H9 (cell line): ENCODE results near the gene ADAMTS2. TPM values are rescaled to one million over a fixed set of nuclear protein-coding genes. Genes with fewer than 3 reads are reported as not detected.
"Not testable (repeated sequence)": the region's sequence is repeated elsewhere in the genome, so short reads cannot be mapped to it uniquely, and the experiment has no call there.

ENCODE experiments used
- DNase-seq: peaks from one replicate; pipeline ENCODE4 v3.0.0-alpha.2; 2017
- H2AFZ ChIP-seq: one replicate; pipeline ENCODE4 v1.6.1; 2013; ENCODE audit warnings: mild to moderate bottlenecking, low read length, control low read depth, moderate library complexity
- H2AK5ac ChIP-seq: 2 replicates; pipeline ENCODE4 v1.6.1; 2013; ENCODE audit warnings: low read length, control low read depth, mixed read lengths; ENCODE audit not compliant: insufficient read length
- H2BK120ac ChIP-seq: one replicate; pipeline ENCODE4 v1.6.1; 2013; ENCODE audit warnings: low read depth, mild to moderate bottlenecking, low read length, control low read depth, inconsistent platforms; ENCODE audit not compliant: poor library complexity, severe bottlenecking
- H2BK12ac ChIP-seq: 2 replicates; pipeline ENCODE4 v1.6.1; 2013; ENCODE audit warnings: low read length, control low read depth, mixed read lengths, low read depth; ENCODE audit not compliant: insufficient read length
- H2BK15ac ChIP-seq: 2 replicates; pipeline ENCODE4 v1.6.1; 2013; ENCODE audit warnings: low read depth, low read length, control low read depth
- H2BK20ac ChIP-seq: one replicate; pipeline ENCODE4 v1.6.1; 2013; ENCODE audit warnings: low read depth, mild to moderate bottlenecking, low read length, control low read depth, inconsistent platforms; ENCODE audit not compliant: poor library complexity, severe bottlenecking
- H2BK5ac ChIP-seq: 2 replicates; pipeline ENCODE4 v1.6.1; 2013; ENCODE audit warnings: low read length, control low read depth, mixed read lengths; ENCODE audit not compliant: insufficient read length
- H3K14ac ChIP-seq: 2 replicates; pipeline ENCODE4 v1.6.1; 2013; ENCODE audit warnings: low read length, control low read depth; ENCODE audit not compliant: insufficient read depth
- H3K18ac ChIP-seq: 2 replicates; pipeline ENCODE4 v1.6.1; 2013; ENCODE audit warnings: low read depth, mild to moderate bottlenecking, mixed read lengths, low read length, control low read depth; ENCODE audit not compliant: insufficient read length
- H3K23ac ChIP-seq: 2 replicates; pipeline ENCODE4 v1.6.1; 2013; ENCODE audit warnings: low read length, control low read depth, mixed read lengths, low read depth; ENCODE audit not compliant: insufficient read length
- H3K23me2 ChIP-seq: 2 replicates; pipeline ENCODE4 v1.6.1; 2013; ENCODE audit warnings: low read depth, mild to moderate bottlenecking, mixed read lengths, low read length, control low read depth; ENCODE audit not compliant: insufficient read length, poor library complexity, severe bottlenecking
- H3K27ac ChIP-seq: 2 replicates; pipeline ENCODE4 v1.5.1; 2013; ENCODE audit warnings: low read length, control low read depth, mixed read lengths, low read depth; ENCODE audit not compliant: insufficient read length
- H3K27me3 ChIP-seq: 2 replicates; pipeline ENCODE4 v1.6.1; 2013; ENCODE audit warnings: low read length, control low read depth, inconsistent platforms; ENCODE audit not compliant: insufficient read depth
- H3K4ac ChIP-seq: 2 replicates; pipeline ENCODE4 v1.6.1; 2013; ENCODE audit warnings: low read depth, mild to moderate bottlenecking, control low read depth, inconsistent platforms, low read length, moderate library complexity
- H3K4me1 ChIP-seq: 2 replicates; pipeline ENCODE4 v1.6.1; 2013; ENCODE audit warnings: low read length, control low read depth, inconsistent platforms; ENCODE audit not compliant: insufficient read depth
- H3K4me2 ChIP-seq: 2 replicates; pipeline ENCODE4 v1.6.1; 2013; ENCODE audit warnings: low read length, control low read depth, mixed read lengths; ENCODE audit not compliant: insufficient read length, insufficient read depth
- H3K56ac ChIP-seq: 2 replicates; pipeline ENCODE4 v1.6.1; 2013; ENCODE audit warnings: low read depth, mild to moderate bottlenecking, mixed read lengths, low read length, control low read depth; ENCODE audit not compliant: insufficient read length
- H3K79me1 ChIP-seq: 2 replicates; pipeline ENCODE4 v1.6.1; 2013; ENCODE audit warnings: low read depth, mild to moderate bottlenecking, moderate library complexity, low read length, control low read depth, inconsistent platforms; ENCODE audit not compliant: insufficient read depth, poor library complexity, severe bottlenecking
- H3K79me2 ChIP-seq: 2 replicates; pipeline ENCODE4 v1.6.1; 2013; ENCODE audit warnings: low read length, control low read depth, inconsistent platforms; ENCODE audit not compliant: insufficient read depth
- H3K9ac ChIP-seq: 2 replicates; pipeline ENCODE4 v1.6.1; 2013; ENCODE audit warnings: low read length, control low read depth, mixed read lengths; ENCODE audit not compliant: insufficient read length; ENCODE audit errors: extremely low read depth
- H3K9me3 ChIP-seq: one replicate; pipeline ENCODE4 v1.6.1; 2013; ENCODE audit warnings: low read depth, low read length, inconsistent platforms; ENCODE audit not compliant: control insufficient read depth
- H3T11ph ChIP-seq: one replicate; pipeline ENCODE4 v1.6.1; 2013; ENCODE audit warnings: mild to moderate bottlenecking, low read length, control low read depth, inconsistent platforms
- H4K20me1 ChIP-seq: one replicate; pipeline ENCODE4 v1.6.1; 2013; ENCODE audit not compliant: control insufficient read depth, insufficient read length, insufficient read depth
- H4K5ac ChIP-seq: 2 replicates; pipeline ENCODE4 v1.6.1; 2013; ENCODE audit warnings: low read depth, mild to moderate bottlenecking, mixed read lengths, low read length, control low read depth; ENCODE audit not compliant: insufficient read length
- H4K8ac ChIP-seq: replicated peaks from 2 replicates; pipeline ENCODE4 v1.6.1; 2013; ENCODE audit warnings: low read length, control low read depth, mixed read lengths, low read depth; ENCODE audit not compliant: insufficient read length
- H4K91ac ChIP-seq: 2 replicates; pipeline ENCODE4 v1.6.1; 2013; ENCODE audit warnings: low read depth, mild to moderate bottlenecking, moderate library complexity, mixed read lengths, low read length, control low read depth; ENCODE audit not compliant: insufficient read length
- H3K27ac Mint-ChIP-seq, 3 experiments: 2 replicates in 2 of 3; 3 replicates in 1 of 3; pipeline ENCODE4 v1.8.0; 2020 to 2021; ENCODE audit warnings: mixed read lengths in 3 of 3, mild to moderate bottlenecking in 1 of 3, moderate library complexity in 1 of 3
- H3K27me3 Mint-ChIP-seq: 2 replicates; pipeline ENCODE4 v1.8.0; 2021; ENCODE audit warnings: low read depth, mild to moderate bottlenecking, moderate library complexity, mixed read lengths
- H3K36me3 Mint-ChIP-seq, 3 experiments: 2 replicates in 2 of 3; 3 replicates in 1 of 3; pipeline ENCODE4 v1.8.0; 2020 to 2021; ENCODE audit warnings: low read depth in 3 of 3, mixed read lengths in 3 of 3; ENCODE audit not compliant: insufficient read depth in 1 of 3
- H3K4me1 Mint-ChIP-seq, 2 experiments: 2 replicates each; pipeline ENCODE4 v1.8.0; 2020; ENCODE audit warnings: mixed read lengths in 2 of 2
- H3K4me3 Mint-ChIP-seq, 2 experiments: 2 replicates in 1 of 2; 3 replicates in 1 of 2; pipeline ENCODE4 v1.8.0; 2020 to 2021; ENCODE audit warnings: mild to moderate bottlenecking in 2 of 2, mixed read lengths in 2 of 2, moderate library complexity in 1 of 2
- H3K9me3 Mint-ChIP-seq, 2 experiments: 2 replicates in 1 of 2; 3 replicates in 1 of 2; pipeline ENCODE4 v1.8.0; 2020; ENCODE audit warnings: mild to moderate bottlenecking in 2 of 2, mixed read lengths in 2 of 2, moderate library complexity in 1 of 2
- WGBS: extraction: QIAGEN DNeasy Blood & Tissue Kit; methylation state at CpG from one replicate; pipeline ENCODE4 v1.1.7; 2013; ENCODE audit warnings: missing lambda C conversion rate, low lambda C conversion rate, mixed read lengths; ENCODE audit not compliant: insufficient read length; ENCODE audit errors: extremely low coverage; 5-methylcytosine and 5-hydroxymethylcytosine counted together
- total RNA-seq: library from RNA; stranded (reverse); gene quantifications from 2 replicates; pipeline ENCODE4 v1.2.1, GENCODE V29; 2021
- TF ChIP-seq, protein P1 (sequence below): fragments of 200-600 bp; sonication (generic); conservative IDR thresholded peaks from 3 replicates; pipeline ENCODE4 v1.8.0; 2021; ENCODE audit warnings: antibody characterized with exemption, mild to moderate bottlenecking

ADAMTS2 gene
- total RNA-seq, 1 experiment from 2014 or later, result 5.4 TPM

DNA sequence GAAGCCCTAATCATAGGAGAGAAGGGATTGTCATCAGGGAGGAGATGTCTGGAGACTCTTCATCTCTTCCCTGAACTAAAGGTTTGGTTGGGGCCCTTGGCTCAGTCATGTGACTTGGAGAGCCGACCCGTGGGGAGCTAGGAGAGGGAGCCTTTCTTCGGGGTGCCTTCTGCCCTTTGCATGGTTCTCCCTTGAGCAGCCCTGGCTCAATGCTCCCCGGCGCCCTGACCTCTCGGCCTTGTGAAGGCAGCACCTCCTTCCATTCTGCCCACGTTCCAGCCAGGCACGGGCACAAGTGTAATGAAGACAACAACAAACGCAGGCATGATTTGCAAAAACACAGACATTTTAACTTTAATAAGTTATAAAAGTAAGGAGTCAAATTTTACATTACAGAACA, 234.7 kb downstream of the ADAMTS2 start:
- Histone ChIP-seq H2BK15ac (no peak overlapping the region), H4K20me1 (no peaks in the 10 kb centered on the region), H3K4me2 (no peak overlapping the region), H2AK5ac (no peak overlapping the region), H3K9me3 (peaks cover 21% of the 10 kb centered on the region), H3K79me2 (no peaks in the 10 kb centered on the region), H3K56ac (no peak overlapping the region), H2AFZ (no peak overlapping the region), H4K8ac (no peak overlapping the region), H4K5ac (no peak overlapping the region), H3K27ac (no peak overlapping the region), H3K23ac (no peak overlapping the region), H3K4me1 (no peaks in the 10 kb centered on the region), H3T11ph (no peak overlapping the region), H3K23me2 (no peaks in the 10 kb centered on the region), H3K18ac (no peak overlapping the region), H2BK5ac (no peak overlapping the region), H3K27me3 (no peaks in the 10 kb centered on the region), H3K79me1 (no peaks in the 10 kb centered on the region), H2BK120ac (no peak overlapping the region), H3K14ac (no peak overlapping the region), H3K9ac (no peak overlapping the region), H4K91ac (no peak overlapping the region), H2BK12ac (no peak overlapping the region), H3K4ac (no peak overlapping the region), H2BK20ac (no peak overlapping the region)
- Mint-ChIP-seq H3K36me3 (peaks cover 0 to 22% (median 13%) of the 10 kb centered on the region in 3 experiments; a peak in 5 of 7 replicates), H3K4me3 (no peak overlapping the region), H3K27me3 (peaks cover 25% of the 10 kb centered on the region), H3K4me1 (no peaks in the 10 kb centered on the region), H3K27ac (no peak overlapping the region), H3K9me3 (peaks cover 78 to 79% of the 10 kb centered on the region in 2 experiments)
- DNase-seq, result no peak
- no CpG with 5 or more reads among the region's 9 CpGs for WGBS
- TF ChIP-seq, protein P1, sequence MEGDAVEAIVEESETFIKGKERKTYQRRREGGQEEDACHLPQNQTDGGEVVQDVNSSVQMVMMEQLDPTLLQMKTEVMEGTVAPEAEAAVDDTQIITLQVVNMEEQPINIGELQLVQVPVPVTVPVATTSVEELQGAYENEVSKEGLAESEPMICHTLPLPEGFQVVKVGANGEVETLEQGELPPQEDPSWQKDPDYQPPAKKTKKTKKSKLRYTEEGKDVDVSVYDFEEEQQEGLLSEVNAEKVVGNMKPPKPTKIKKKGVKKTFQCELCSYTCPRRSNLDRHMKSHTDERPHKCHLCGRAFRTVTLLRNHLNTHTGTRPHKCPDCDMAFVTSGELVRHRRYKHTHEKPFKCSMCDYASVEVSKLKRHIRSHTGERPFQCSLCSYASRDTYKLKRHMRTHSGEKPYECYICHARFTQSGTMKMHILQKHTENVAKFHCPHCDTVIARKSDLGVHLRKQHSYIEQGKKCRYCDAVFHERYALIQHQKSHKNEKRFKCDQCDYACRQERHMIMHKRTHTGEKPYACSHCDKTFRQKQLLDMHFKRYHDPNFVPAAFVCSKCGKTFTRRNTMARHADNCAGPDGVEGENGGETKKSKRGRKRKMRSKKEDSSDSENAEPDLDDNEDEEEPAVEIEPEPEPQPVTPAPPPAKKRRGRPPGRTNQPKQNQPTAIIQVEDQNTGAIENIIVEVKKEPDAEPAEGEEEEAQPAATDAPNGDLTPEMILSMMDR, result no peak

DNA sequence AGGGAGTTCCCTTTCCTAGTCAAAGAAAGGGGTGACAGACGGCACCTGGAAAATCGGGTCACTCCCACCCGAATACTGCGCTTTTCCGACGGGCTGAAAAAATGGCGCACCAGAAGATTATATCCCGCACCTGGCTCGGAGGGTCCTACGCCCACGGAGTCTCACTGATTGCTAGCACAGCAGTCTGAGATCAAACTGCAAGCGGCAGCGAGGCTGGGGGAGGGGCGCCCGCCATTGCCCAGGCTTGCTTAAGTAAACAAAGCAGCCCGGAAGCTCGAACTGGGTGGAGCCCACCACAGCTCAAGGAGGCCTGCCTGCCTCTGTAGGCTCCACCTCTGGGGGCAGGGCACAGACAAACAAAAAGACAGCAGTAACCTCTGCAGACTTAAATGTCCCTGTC, 244.0 kb downstream of the ADAMTS2 start:
- not testable (repeated sequence) for H4K8ac ChIP-seq, H3K14ac ChIP-seq, H4K5ac ChIP-seq, H2BK15ac ChIP-seq, H3K4ac ChIP-seq, H2BK20ac ChIP-seq, DNase-seq, H2AFZ ChIP-seq, H3K27ac ChIP-seq, H4K20me1 ChIP-seq, H3K4me3 Mint-ChIP-seq, H4K91ac ChIP-seq, H3K79me2 ChIP-seq, H3K23ac ChIP-seq, H3K23me2 ChIP-seq, H3K56ac ChIP-seq, H3K9ac ChIP-seq, H3K27ac Mint-ChIP-seq, H3K18ac ChIP-seq, H3K79me1 ChIP-seq, H2AK5ac ChIP-seq, H2BK12ac ChIP-seq, H3K27me3 Mint-ChIP-seq, H2BK120ac ChIP-seq, H3K4me1 Mint-ChIP-seq, H3K27me3 ChIP-seq, H3K4me1 ChIP-seq, H2BK5ac ChIP-seq, H3T11ph ChIP-seq, H3K4me2 ChIP-seq
- Mint-ChIP-seq H3K36me3 (peaks cover 11 to 16% (median 13%) of the 10 kb centered on the region in 3 experiments), H3K9me3 (peaks cover 52 to 57% of the 10 kb centered on the region in 2 experiments)
- no CpG with 5 or more reads among the region's 17 CpGs for WGBS
- H3K9me3 ChIP-seq, result peaks cover 21% of the 10 kb centered on the region
